Heart right ventricle (tissue), 16 donors: ENCODE results near the gene PSMD13. TPM values are rescaled to one million over a fixed set of nuclear protein-coding genes. Genes with fewer than 3 reads are reported as not detected.
A peak's percentile ranks its signal among the peaks of the same experiment; 100 is the strongest.

Source experiments
- ATAC-seq, 8 donors: fragments of 200-7000 bp; cut with Tn5 transposase; one replicate each; pipeline ENCODE4 v1.9.1; 2020; ENCODE audit warnings: mild to moderate bottlenecking in 8 of 8, moderate library complexity in 8 of 8, moderate number of reproducible peaks in 1 of 8
- DNase-seq, 2 donors: peaks; one replicate each; pipeline ENCODE4 v3.0.0-alpha.2; 2020
- H3K27ac ChIP-seq, 10 donors: fragments of 200-600 bp; sonication (generic) in 2 of 10; one replicate each; pipeline versions ENCODE4 v1.5.0 to v1.8.0; 2020 to 2022; ENCODE audit warnings: mild to moderate bottlenecking in 3 of 10
- H3K27me3 ChIP-seq, 7 donors: fragments of 200-600 bp; one replicate each; pipeline ENCODE4 v1.8.0; 2021 to 2022; ENCODE audit warnings: mild to moderate bottlenecking in 2 of 7
- H3K36me3 ChIP-seq, 9 donors: fragments of 200-600 bp; sonication (generic) in 1 of 9; one replicate each; pipeline versions ENCODE4 v1.5.0 to v1.8.0; 2020 to 2022; ENCODE audit warnings: mild to moderate bottlenecking in 2 of 9
- H3K4me1 ChIP-seq, 9 donors: fragments of 200-600 bp; sonication (generic) in 1 of 9; one replicate each; pipeline versions ENCODE4 v1.5.0 to v1.8.0; 2020 to 2022; ENCODE audit warnings: mild to moderate bottlenecking in 4 of 9
- H3K4me3 ChIP-seq, 10 donors: fragments of 200-600 bp; sonication (generic) in 2 of 10; one replicate each; pipeline versions ENCODE4 v1.5.0 to v1.8.0; 2020 to 2022; ENCODE audit warnings: mild to moderate bottlenecking in 7 of 10, moderate library complexity in 2 of 10
- H3K9me3 ChIP-seq, 11 donors: fragments of 200-600 bp in 10 of 11; sonication (generic) in 2 of 11; one replicate each; pipeline versions ENCODE4 v1.5.0 to v1.8.0; 2013 to 2022; ENCODE audit warnings: mild to moderate bottlenecking in 2 of 11, control low read depth in 1 of 11, moderate library complexity in 1 of 11
- CTCF ChIP-seq, 9 donors: fragments of 200-600 bp; sonication (generic) in 2 of 9; IDR thresholded peaks; one replicate each; pipeline versions ENCODE4 v1.5.0 to v1.8.0; 2021 to 2022; ENCODE audit warnings: antibody characterized with exemption in 9 of 9, mild to moderate bottlenecking in 5 of 9, moderate library complexity in 1 of 9
- WGBS, 2 donors: extraction: QIAGEN DNeasy Blood & Tissue Kit; methylation state at CpG; one replicate each; pipeline ENCODE4 v1.1.7; 2013; ENCODE audit warnings: inconsistent platforms in 1 of 2; 5-methylcytosine and 5-hydroxymethylcytosine counted together
- intact Hi-C, 10 donors: fragments of 100-400 bp; cut with DNase I; formaldehyde crosslinking; loops; one replicate each; pipeline versions ENCODE4 v1.11.1 to v1.14.2; 2022
- polyA plus RNA-seq, 2 donors: library from polyadenylated mRNA; stranded (reverse); fragments of 200-250 nt; gene quantifications; one replicate each; pipeline ENCODE4 v1.2.3, GENCODE V29; 2013
- total RNA-seq, 10 donors: library from RNA; stranded (reverse); fragmentation: NEBNext Ultra II Directional in 3 of 10; extraction: Animal tissue kit (Norgen Biotek cat#: 25700) in 3 of 10; gene quantifications; one replicate each; pipeline versions ENCODE4 v1.2.1 to v1.2.4, GENCODE V29; 2021 to 2023
- donor health status: Arrhythmogenic right ventricular cardiomyopathy.
- donor health status: ischemic (EF 13 %, LVEDD 7.1; RV severe dilation, severe dysfunction).
- donor health status: healthy with polysubstance abuse.
- donor health status: DM: no; HTN: yes; CAD: no.
- donor health status: DM: no; HTN: no; CAD: no.
- donor health status: ischemic (EF 25% LVEDD 6.9; RV normal size, moderate dysfunction).
- donor health status: ischemic (EF 25% LVEDD 5.7; RV mildly dilated, moderate dysfunction).
- donor health status: healthy.
- donor health status: DM: yes; HTN: yes; CAD: no.
- donor health status: Ischemic cardiomyopathy.
- donor health status: ischemic (EF 35%, LVEDD 5.7; RV mildly dilated, moderate dysfunction).
- donor health status: nonischemic (EF 11% LVEDD 7.7; RV severe dilation, severe dysfunction).
- donor health status: DM: yes; HTN: yes; CAD: no.
- donor health status: PGD.
- donor health status: ischemic (EF 29% LVEDD 5.4; RV normal size, mild dysfunction).
- donor health status: nonischemic (EF 23%, LVEDD 6.1; RV moderate dilation, normal function).

The PSMD13 gene
- total and polyA plus RNA-seq, 12 donors, result 78.7 to 163 (median 94.4) TPM

- ATAC-seq (peak; percentile 73 to 86 (median 82)), DNase-seq (peak; percentile 74 to 85)
- H3K9me3 ChIP-seq, result no peaks in the 10 kb centered on the region
- H3K36me3 ChIP-seq, result peaks cover 0 to 65% (median 29%) of the 10 kb centered on the region in 9 donors
- 0 to 1% methylated on average over 57 of the region's 57 CpGs for WGBS, 2 donors
- H3K4me3 ChIP-seq, result peak overlapping the region; percentile 79 to 96 (median 90)
- H3K27ac ChIP-seq, result peak overlapping the region; percentile 96 to 100 (median 98)
- intact Hi-C loops, result loop anchor here in 5 of 10 donors (1.0 to 10.0 kb wide), 6 partner anchors 28 to 296 kb away; partner anchors contain the start of genes PSMD13 (in 3 of the 5), SIRT3 (in 3 of the 5) and RNH1 (in 1 of the 5)
- TF ChIP-seq CTCF (IDR thresholded peaks at IDR 0.05), result no peak
- no peaks in the 10 kb centered on the region for H3K27me3 ChIP-seq
- H3K4me1 ChIP-seq, result peaks cover 20 to 63% (median 39%) of the 10 kb centered on the region in 9 donors
Measured at GRCh38 chr11:208181-208916, 28.4 kb upstream of the PSMD13 start.

GRCh38 chr11:208917-209260 lies 27.9 kb upstream of the PSMD13 start:
- no peaks in the 10 kb centered on the region for H3K9me3 ChIP-seq
- peak in 1 of 2 donors; percentile 35 for DNase-seq
- intact Hi-C loops, result loop anchor here in 5 of 10 donors (1.0 to 10.0 kb wide), 6 partner anchors 27 to 296 kb away; partner anchors contain the start of genes PSMD13 (in 3 of the 5), SIRT3 (in 3 of the 5) and RNH1 (in 1 of the 5)
- 0 to 1% methylated on average over 22 to 26 of the region's 26 CpGs for WGBS, 2 donors
- peaks cover 0 to 65% (median 32%) of the 10 kb centered on the region in 9 donors for H3K36me3 ChIP-seq
- ATAC-seq, result peak in 4 of 8 donors; percentile 0 to 10 (median 4)
- H3K27me3 ChIP-seq, result no peaks in the 10 kb centered on the region
- H3K4me1 ChIP-seq, result peaks cover 20 to 57% (median 39%) of the 10 kb centered on the region in 9 donors
- peak overlapping the region; percentile 79 to 96 (median 90) for H3K4me3 ChIP-seq
- peak overlapping the region; percentile 96 to 100 (median 98) for H3K27ac ChIP-seq
- TF ChIP-seq CTCF (IDR thresholded peaks at IDR 0.05), result no peak

- no peak for TF ChIP-seq CTCF (IDR thresholded peaks at IDR 0.05)
- no peaks in the 10 kb centered on the region for H3K27me3 ChIP-seq
- ATAC-seq (no peak), DNase-seq (peak in 1 of 2 donors; percentile 4)
- WGBS, 2 donors, result 46 to 47% methylated on average over 29 of the region's 29 CpGs
- H3K36me3 ChIP-seq, result peaks cover 0 to 65% (median 36%) of the 10 kb centered on the region in 9 donors
- intact Hi-C loops, result loop anchor here in 6 of 10 donors (2.0 to 10.0 kb wide), 5 partner anchors 27 to 295 kb away; partner anchors contain the start of genes PSMD13 (in 2 of the 6), RNH1 (in 2 of the 6) and SIRT3 (in 2 of the 6)
- peaks cover 20 to 51% (median 39%) of the 10 kb centered on the region in 9 donors for H3K4me1 ChIP-seq
- H3K4me3 ChIP-seq, result peak overlapping the region; percentile 79 to 96 (median 90)
- no peaks in the 10 kb centered on the region for H3K9me3 ChIP-seq
- peak overlapping the region; percentile 96 to 100 (median 98) for H3K27ac ChIP-seq
Measured at GRCh38 chr11:209275-210121, 27.3 kb upstream of the PSMD13 start.
